Neural progenitor cell (in vitro differentiated cells): ENCODE results near the gene ARHGAP45. TPM values are rescaled to one million over a fixed set of nuclear protein-coding genes. Genes with fewer than 3 reads are reported as not detected.

Experiments used
- DNase-seq: peaks from one replicate; pipeline ENCODE4 v3.0.0-alpha.2; 2016; ENCODE audit warnings: low spot score
- H2AFZ ChIP-seq: fragments of 200-600 bp; sonication (generic); replicated peaks from 2 replicates; pipeline ENCODE4 v1.6.1; 2016; ENCODE audit warnings: antibody characterized with exemption
- H3F3A ChIP-seq: fragments of 200-600 bp; sonication (generic); 2 replicates; pipeline ENCODE4 v1.6.1; 2016; ENCODE audit warnings: antibody characterized with exemption, low read depth
- H3K27ac ChIP-seq: fragments of 200-600 bp; sonication (generic); 2 replicates; pipeline ENCODE4 v1.5.1; 2016; ENCODE audit warnings: mild to moderate bottlenecking
- H3K27me3 ChIP-seq: fragments of 200-600 bp; sonication (generic); 2 replicates; pipeline ENCODE4 v1.6.1; 2016; ENCODE audit warnings: mild to moderate bottlenecking, moderate library complexity
- H3K36me3 ChIP-seq: fragments of 200-600 bp; sonication (generic); 2 replicates; pipeline ENCODE4 v1.5.1; 2016
- H3K4me1 ChIP-seq: fragments of 200-600 bp; sonication (generic); 2 replicates; pipeline ENCODE4 v1.6.1; 2016; ENCODE audit warnings: mixed run types
- H3K4me2 ChIP-seq: fragments of 200-600 bp; sonication (generic); 2 replicates; pipeline ENCODE4 v1.6.1; 2016
- H3K4me3 ChIP-seq: fragments of 200-600 bp; sonication (generic); 2 replicates; pipeline ENCODE4 v1.5.1; 2016
- H3K79me2 ChIP-seq: fragments of 200-600 bp; sonication (generic); 2 replicates; pipeline ENCODE4 v1.6.1; 2016; ENCODE audit warnings: low read depth
- H3K9ac ChIP-seq: fragments of 200-600 bp; sonication (generic); 2 replicates; pipeline ENCODE4 v1.6.1; 2016
- H3K9me3 ChIP-seq: fragments of 200-600 bp; sonication (generic); 2 replicates; pipeline ENCODE4 v1.5.1; 2016; ENCODE audit warnings: low read depth
- H4K20me1 ChIP-seq: fragments of 200-600 bp; sonication (generic); 2 replicates; pipeline ENCODE4 v1.6.1; 2016; ENCODE audit warnings: low read depth
- H3K27ac Mint-ChIP-seq: 3 replicates; pipeline ENCODE4 v1.8.0; 2021; ENCODE audit warnings: mixed read lengths
- H3K27me3 Mint-ChIP-seq: 2 replicates; pipeline ENCODE4 v1.8.0; 2022; ENCODE audit warnings: low read depth, mild to moderate bottlenecking, inconsistent platforms, moderate library complexity, mixed read lengths; ENCODE audit not compliant: insufficient read depth
- H3K36me3 Mint-ChIP-seq: 3 replicates; pipeline ENCODE4 v1.8.0; 2021; ENCODE audit warnings: mixed read lengths
- H3K4me1 Mint-ChIP-seq: 3 replicates; pipeline ENCODE4 v1.8.0; 2021; ENCODE audit warnings: mixed read lengths
- H3K4me3 Mint-ChIP-seq: 3 replicates; pipeline ENCODE4 v1.8.0; 2021; ENCODE audit warnings: mild to moderate bottlenecking, moderate library complexity, mixed read lengths
- H3K9me3 Mint-ChIP-seq: 3 replicates; pipeline ENCODE4 v1.8.0; 2020; ENCODE audit warnings: mixed read lengths
- EZH2 ChIP-seq: fragments of 200-600 bp; sonication (generic); IDR thresholded peaks from 2 replicates; pipeline ENCODE4 v1.6.1; 2017; ENCODE audit warnings: antibody characterized with exemption, mild to moderate bottlenecking, moderate library complexity
- EZH2phosphoT487 ChIP-seq: fragments of 200-600 bp; sonication (generic); IDR thresholded peaks from 2 replicates; pipeline ENCODE4 v1.6.1; 2017; ENCODE audit warnings: antibody characterized with exemption
- total RNA-seq: library from RNA; depleted of rRNA; stranded (reverse); fragments of >200 nt; gene quantifications from 2 replicates; pipeline ENCODE4 v1.2.3, GENCODE V29; 2015; ENCODE audit warnings: low replicate concordance
- TF ChIP-seq, protein P1 (sequence below): fragments of 200-600 bp; sonication (generic); IDR thresholded peaks from 2 replicates; pipeline ENCODE4 v1.5.1; 2017; ENCODE audit warnings: antibody characterized with exemption, mild to moderate bottlenecking

Gene ARHGAP45
- total RNA-seq, 1 donor from 2014 or later: 9.6 TPM

DNA sequence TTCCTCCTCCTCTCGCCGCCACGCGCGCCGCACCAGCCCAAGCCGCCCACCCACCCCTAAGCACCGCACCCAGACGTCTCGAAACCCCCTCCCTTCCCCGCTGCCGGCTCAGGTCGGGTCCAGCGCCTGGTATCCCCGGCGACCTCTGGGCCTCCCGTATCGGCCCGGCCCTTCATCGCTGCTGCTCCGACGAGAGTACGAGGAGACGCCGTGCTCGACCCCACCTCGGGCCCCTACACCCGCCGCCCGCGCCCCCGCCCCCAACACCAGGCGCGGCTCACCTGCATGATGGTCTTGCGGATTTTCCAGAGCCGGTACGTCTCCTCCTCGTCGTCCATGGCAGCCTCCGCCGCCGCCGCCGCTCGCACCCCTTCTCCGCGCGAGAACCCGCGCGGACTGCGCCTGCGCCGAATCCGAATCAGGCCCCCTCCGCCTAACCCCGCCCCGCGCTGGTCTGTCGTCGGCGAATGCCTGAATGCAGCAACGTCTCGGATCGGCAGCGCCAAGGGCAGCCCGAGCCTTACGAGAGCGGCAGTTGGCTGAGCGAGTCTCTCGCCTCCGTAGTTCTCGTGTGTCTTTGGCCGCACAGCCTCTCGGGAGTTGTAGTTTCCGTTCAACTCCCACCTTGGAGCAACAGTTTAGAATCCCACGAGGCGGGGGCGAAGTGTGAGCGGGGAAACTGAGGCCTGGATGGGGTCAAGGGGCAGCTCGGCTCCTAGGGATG lies 28.2 kb downstream of the ARHGAP45 start, which contains the start of gene POLR2E:
Gene POLR2E, minus strand, starts transcription at position 398 of the 724 bp plus-strand sequence. Its CDS starts 60 bp downstream, at position 338.
- peak within 1 kb of the TSS; percentile 79 for H3K4me3 ChIP-seq
- Mint-ChIP-seq H3K4me3 (peak within 1 kb of the TSS; percentile 95), H3K9me3 (no peaks in the 10 kb centered on the region)

DNA sequence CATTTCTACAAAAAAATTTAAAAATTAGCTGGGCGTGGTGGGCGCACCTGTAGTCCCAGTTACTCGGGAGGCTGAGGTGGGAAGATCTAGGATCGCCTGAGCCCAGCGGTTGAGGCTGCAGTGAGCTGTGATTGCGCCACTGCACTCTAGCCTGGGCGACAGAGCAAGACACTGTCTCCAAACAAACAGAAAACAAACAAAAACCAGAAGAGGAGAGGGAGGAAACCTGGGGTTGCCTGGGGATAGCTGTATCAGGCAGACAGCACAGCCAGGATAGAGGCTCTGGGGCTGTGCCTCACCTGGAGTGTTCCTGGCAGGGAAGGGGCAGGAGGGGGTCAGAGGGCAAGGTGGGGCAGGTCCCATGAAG lies 30.8 kb downstream of the ARHGAP45 start:
- H3K27me3 Mint-ChIP-seq: peaks cover 8% of the 10 kb centered on the region
- peak overlapping the region; percentile 34 for H3K4me3 Mint-ChIP-seq
- no peaks in the 10 kb centered on the region for H3K36me3 Mint-ChIP-seq
- peaks cover 23% of the 10 kb centered on the region for H3K79me2 ChIP-seq
- H3K27me3 ChIP-seq: no peaks in the 10 kb centered on the region
- no peaks in the 10 kb centered on the region for H3K36me3 ChIP-seq
- no peak for TF ChIP-seq EZH2
- TF ChIP-seq, protein P1, sequence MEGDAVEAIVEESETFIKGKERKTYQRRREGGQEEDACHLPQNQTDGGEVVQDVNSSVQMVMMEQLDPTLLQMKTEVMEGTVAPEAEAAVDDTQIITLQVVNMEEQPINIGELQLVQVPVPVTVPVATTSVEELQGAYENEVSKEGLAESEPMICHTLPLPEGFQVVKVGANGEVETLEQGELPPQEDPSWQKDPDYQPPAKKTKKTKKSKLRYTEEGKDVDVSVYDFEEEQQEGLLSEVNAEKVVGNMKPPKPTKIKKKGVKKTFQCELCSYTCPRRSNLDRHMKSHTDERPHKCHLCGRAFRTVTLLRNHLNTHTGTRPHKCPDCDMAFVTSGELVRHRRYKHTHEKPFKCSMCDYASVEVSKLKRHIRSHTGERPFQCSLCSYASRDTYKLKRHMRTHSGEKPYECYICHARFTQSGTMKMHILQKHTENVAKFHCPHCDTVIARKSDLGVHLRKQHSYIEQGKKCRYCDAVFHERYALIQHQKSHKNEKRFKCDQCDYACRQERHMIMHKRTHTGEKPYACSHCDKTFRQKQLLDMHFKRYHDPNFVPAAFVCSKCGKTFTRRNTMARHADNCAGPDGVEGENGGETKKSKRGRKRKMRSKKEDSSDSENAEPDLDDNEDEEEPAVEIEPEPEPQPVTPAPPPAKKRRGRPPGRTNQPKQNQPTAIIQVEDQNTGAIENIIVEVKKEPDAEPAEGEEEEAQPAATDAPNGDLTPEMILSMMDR: no peak
- no peak for TF ChIP-seq EZH2phosphoT487
- peaks cover 15% of the 10 kb centered on the region for H3F3A ChIP-seq
- no peak overlapping the region for H3K9ac ChIP-seq
- peaks cover 22% of the 10 kb centered on the region for H4K20me1 ChIP-seq
- no peak overlapping the region for H3K4me2 ChIP-seq
- H3K4me1 ChIP-seq: peaks cover 4% of the 10 kb centered on the region
- DNase-seq: no peak
- H3K27ac Mint-ChIP-seq: peak overlapping the region; percentile 51
- no peaks in the 10 kb centered on the region for H3K9me3 Mint-ChIP-seq
- H3K9me3 ChIP-seq: no peaks in the 10 kb centered on the region
- H3K4me1 Mint-ChIP-seq: peaks cover 33% of the 10 kb centered on the region
- no peak overlapping the region for H3K4me3 ChIP-seq
- no peak overlapping the region for H2AFZ ChIP-seq
- H3K27ac ChIP-seq: no peak overlapping the region

More for the DNA sequence above, 28.2 kb downstream of the ARHGAP45 start, which contains the start of gene POLR2E:
- Mint-ChIP-seq H3K27ac (peak within 1 kb of the TSS; percentile 94), H3K36me3 (no peaks in the 10 kb centered on the region), H3K27me3 (peaks cover 8% of the 10 kb centered on the region), H3K4me1 (peaks cover 20% of the 10 kb centered on the region)
- peak; percentile 99 for DNase-seq
- Histone ChIP-seq H3K27ac (no peak within 1 kb of the TSS), H3K4me2 (peak within 1 kb of the TSS; percentile 94), H2AFZ (peak within 1 kb of the TSS; percentile 14), H3K9ac (peak within 1 kb of the TSS; percentile 92), H3K27me3 (no peaks in the 10 kb centered on the region), H3K4me1 (peaks cover 4% of the 10 kb centered on the region), H3K36me3 (no peaks in the 10 kb centered on the region), H4K20me1 (peaks cover 22% of the 10 kb centered on the region), H3F3A (no peaks in the 10 kb centered on the region), H3K79me2 (peaks cover 26% of the 10 kb centered on the region), H3K9me3 (no peaks in the 10 kb centered on the region)
- TF ChIP-seq EZH2phosphoT487: no peak
- TF ChIP-seq, protein P1: no peak
- no peak for TF ChIP-seq EZH2

DNA sequence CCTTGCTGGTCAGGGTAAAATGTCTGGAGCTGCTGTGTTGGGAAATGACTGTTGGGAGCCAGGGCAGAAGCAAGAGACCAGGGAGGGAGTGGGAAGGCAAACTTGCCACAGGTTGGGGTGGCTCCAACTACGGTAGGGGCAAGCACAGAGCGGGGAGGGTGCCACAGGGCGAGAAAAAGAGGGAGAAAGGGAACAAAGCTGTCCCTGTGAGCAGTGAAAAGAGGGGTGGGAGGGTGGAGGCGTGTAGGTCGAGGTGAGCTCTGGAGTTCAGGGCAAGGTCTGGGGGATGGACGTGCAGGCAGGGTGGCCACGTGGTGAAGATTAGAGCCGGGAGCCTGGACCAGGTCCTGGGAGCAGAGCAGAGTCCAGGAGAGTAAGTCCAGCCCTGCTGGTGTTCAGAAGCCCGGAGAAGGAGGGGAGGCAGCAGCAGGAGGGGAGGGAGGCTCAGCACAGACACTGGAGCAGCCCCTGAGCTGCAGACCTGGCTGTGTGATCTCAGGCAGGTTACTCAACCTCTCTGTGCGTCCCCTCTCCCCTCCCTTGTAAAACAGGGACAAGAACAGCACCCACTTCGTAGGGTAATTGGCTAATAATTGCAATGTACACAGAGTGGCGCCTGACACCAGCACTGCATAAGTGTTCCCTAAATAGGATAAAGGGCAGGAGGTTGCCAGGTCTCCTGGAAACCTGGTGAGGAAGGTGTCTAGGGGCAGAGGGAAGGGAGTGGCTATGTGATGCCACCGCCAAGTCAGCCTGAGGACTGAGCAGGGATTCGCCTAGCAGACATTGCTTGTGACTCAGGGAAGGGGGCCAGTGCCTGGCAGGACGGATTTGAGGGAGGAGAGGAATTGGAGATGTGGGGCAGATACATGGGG lies 31.4 kb downstream of the ARHGAP45 start:
- peaks cover 16% of the 10 kb centered on the region for H4K20me1 ChIP-seq
- H3K27me3 ChIP-seq: no peaks in the 10 kb centered on the region
- Mint-ChIP-seq H3K4me1 (peaks cover 36% of the 10 kb centered on the region), H3K27ac (peak overlapping the region; percentile 70), H3K9me3 (no peaks in the 10 kb centered on the region), H3K36me3 (no peaks in the 10 kb centered on the region), H3K4me3 (peak overlapping the region; percentile 34), H3K27me3 (peaks cover 13% of the 10 kb centered on the region)
- H3K4me1 ChIP-seq: peaks cover 4% of the 10 kb centered on the region
- peaks cover 21% of the 10 kb centered on the region for H3F3A ChIP-seq
- no peak overlapping the region for H3K9ac ChIP-seq
- no peak for DNase-seq
- no peak overlapping the region for H2AFZ ChIP-seq
- H3K36me3 ChIP-seq: no peaks in the 10 kb centered on the region
- H3K4me2 ChIP-seq: no peak overlapping the region
- peaks cover 17% of the 10 kb centered on the region for H3K79me2 ChIP-seq
- no peak overlapping the region for H3K27ac ChIP-seq
- H3K4me3 ChIP-seq: no peak overlapping the region
- TF ChIP-seq, protein P1: no peak
- no peak for TF ChIP-seq EZH2
- TF ChIP-seq EZH2phosphoT487: no peak
- no peaks in the 10 kb centered on the region for H3K9me3 ChIP-seq
